ENCODE data around the gene DUSP2.
A peak's percentile ranks its signal among the peaks of the same experiment; 100 is the strongest.

The DUSP2 gene

GRCh38 chr2:96131813-96132745, 13.2 kb downstream of the DUSP2 start:
- DNase-seq (ENCODE audit: low read depth in 2 of 2): no peak

GRCh38 chr2:96131152-96131812, 14.0 kb downstream of the DUSP2 start:
- DNase-seq (ENCODE audit: low read depth in 2 of 2): no peak

- DNase-seq (ENCODE audit: low read depth in 2 of 2): no peak
Measured at GRCh38 chr2:96130483-96130882, 14.8 kb downstream of the DUSP2 start.

- no peak for DNase-seq (ENCODE audit: low read depth in 2 of 2)
Measured at GRCh38 chr2:96129528-96130120, 15.6 kb downstream of the DUSP2 start.

- no peak for DNase-seq (ENCODE audit: low read depth in 2 of 2)
Measured at GRCh38 chr2:96128456-96128855, 16.8 kb downstream of the DUSP2 start.

- no peak for DNase-seq (ENCODE audit: low read depth in 2 of 2)
Measured at GRCh38 chr2:96124406-96125265, 20.6 kb downstream of the DUSP2 start.

GRCh38 chr2:96123936-96124335, 21.3 kb downstream of the DUSP2 start:
- no peak for DNase-seq (ENCODE audit: low read depth in 2 of 2)

- no peak for DNase-seq (ENCODE audit: low read depth in 2 of 2)
Measured at GRCh38 chr2:96123290-96123689, 21.9 kb downstream of the DUSP2 start.

- DNase-seq (ENCODE audit: low read depth in 2 of 2): no peak
Measured at GRCh38 chr2:96122391-96122790, 22.8 kb downstream of the DUSP2 start.

GRCh38 chr2:96121414-96121813, 23.8 kb downstream of the DUSP2 start:
- no peak for DNase-seq (ENCODE audit: low read depth in 2 of 2)

- DNase-seq (ENCODE audit: low read depth in 2 of 2): no peak
Measured at GRCh38 chr2:96120991-96121390, 24.2 kb downstream of the DUSP2 start.

- DNase-seq (ENCODE audit: low read depth in 2 of 2): no peak
Measured at GRCh38 chr2:96120091-96120720, 25.0 kb downstream of the DUSP2 start.

- DNase-seq (ENCODE audit: low read depth in 2 of 2): no peak
Measured at GRCh38 chr2:96119389-96119751, 25.9 kb downstream of the DUSP2 start.

- DNase-seq (ENCODE audit: low read depth in 2 of 2): no peak
Measured at GRCh38 chr2:96118698-96119388, 26.4 kb downstream of the DUSP2 start.

GRCh38 chr2:96117701-96118588, 27.3 kb downstream of the DUSP2 start:
- DNase-seq (ENCODE audit: low read depth in 2 of 2): no peak

- peak; percentile 40 to 45 for DNase-seq (ENCODE audit: low read depth in 2 of 2)
Measured at GRCh38 chr2:96116879-96117533, 28.2 kb downstream of the DUSP2 start.

GRCh38 chr2:96116424-96116878, 28.8 kb downstream of the DUSP2 start, which contains the start of gene ADRA2B:
Gene ADRA2B, minus strand, starts transcription at chr2:96116571. Its CDS starts 422 bp downstream, at chr2:96116149.
- peak; percentile 57 to 60 for DNase-seq (ENCODE audit: low read depth in 2 of 2)

GRCh38 chr2:96115631-96116423, 29.4 kb downstream of the DUSP2 start:
- no peak for DNase-seq (ENCODE audit: low read depth in 2 of 2)
